ENCODE results near the gene FANCC.

FANCC gene

DNA sequence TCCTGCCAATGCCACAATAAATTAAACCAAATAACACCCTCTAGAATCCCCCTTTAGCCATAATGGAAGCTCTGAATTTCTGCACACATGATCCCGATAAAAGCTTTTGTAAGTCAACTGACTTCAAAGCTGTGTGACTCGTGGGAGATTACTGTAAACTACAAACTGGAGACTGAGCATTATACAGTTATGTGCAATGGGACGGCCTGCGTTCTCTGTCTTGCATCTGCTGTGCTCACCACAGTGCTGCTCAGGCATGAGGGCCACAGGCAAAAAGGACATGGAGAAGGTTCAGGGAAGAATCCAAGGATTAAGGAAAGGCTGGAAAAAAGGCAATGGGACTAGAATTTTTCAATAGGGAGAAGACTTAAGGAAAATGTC, 184.2 kb downstream of the FANCC start:
- no peak for DNase-seq (ENCODE audit: low read depth)
- no peak overlapping the region for H3K4me3 ChIP-seq (ENCODE audit: low read depth, low read length)

DNA sequence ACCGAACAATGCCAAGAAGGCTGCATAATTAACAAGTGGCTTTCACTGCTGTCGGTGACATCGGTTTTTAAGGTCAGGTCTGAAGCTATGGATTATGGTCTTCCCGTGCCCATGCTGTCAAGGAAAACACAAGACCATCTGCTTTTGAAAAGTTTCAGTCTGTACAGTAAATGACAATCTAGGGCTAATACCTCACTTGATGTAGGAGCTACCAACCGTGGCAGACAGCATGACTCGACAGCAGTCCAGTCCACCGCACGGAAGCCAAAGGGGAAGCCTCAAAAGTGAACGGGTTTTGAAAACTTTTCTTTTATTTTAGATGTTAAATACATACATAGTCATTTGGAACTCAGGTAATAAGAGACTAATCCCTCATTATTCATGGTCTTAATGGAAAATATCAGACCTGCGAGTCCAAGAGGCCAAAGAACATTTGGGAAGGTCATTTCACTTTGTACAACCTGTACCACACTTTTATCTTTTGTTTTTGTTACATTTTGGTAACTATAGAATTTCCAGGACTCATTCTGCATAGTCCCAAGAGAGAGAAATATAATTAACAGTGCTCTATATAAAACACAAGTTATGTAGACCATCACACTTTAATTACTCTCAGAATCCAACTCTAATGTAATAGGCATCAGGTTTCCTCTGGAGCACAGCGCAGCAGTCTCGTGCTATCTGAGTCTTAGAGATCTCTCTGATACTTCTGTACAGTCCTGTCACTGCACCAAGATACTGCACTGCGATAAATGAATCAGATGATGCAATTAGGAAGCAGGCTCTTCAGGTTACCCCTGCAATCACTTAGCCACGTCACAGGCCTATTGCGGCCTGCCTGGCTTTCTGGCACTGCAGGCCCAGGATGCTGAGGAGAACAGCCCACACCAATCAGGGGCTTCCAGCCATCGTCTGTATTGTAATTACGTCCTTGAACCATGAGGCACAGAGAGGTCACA, 184.9 kb downstream of the FANCC start:
- no peak for DNase-seq (ENCODE audit: low read depth)
- no peak overlapping the region for H3K4me3 ChIP-seq (ENCODE audit: low read depth, low read length)

DNA sequence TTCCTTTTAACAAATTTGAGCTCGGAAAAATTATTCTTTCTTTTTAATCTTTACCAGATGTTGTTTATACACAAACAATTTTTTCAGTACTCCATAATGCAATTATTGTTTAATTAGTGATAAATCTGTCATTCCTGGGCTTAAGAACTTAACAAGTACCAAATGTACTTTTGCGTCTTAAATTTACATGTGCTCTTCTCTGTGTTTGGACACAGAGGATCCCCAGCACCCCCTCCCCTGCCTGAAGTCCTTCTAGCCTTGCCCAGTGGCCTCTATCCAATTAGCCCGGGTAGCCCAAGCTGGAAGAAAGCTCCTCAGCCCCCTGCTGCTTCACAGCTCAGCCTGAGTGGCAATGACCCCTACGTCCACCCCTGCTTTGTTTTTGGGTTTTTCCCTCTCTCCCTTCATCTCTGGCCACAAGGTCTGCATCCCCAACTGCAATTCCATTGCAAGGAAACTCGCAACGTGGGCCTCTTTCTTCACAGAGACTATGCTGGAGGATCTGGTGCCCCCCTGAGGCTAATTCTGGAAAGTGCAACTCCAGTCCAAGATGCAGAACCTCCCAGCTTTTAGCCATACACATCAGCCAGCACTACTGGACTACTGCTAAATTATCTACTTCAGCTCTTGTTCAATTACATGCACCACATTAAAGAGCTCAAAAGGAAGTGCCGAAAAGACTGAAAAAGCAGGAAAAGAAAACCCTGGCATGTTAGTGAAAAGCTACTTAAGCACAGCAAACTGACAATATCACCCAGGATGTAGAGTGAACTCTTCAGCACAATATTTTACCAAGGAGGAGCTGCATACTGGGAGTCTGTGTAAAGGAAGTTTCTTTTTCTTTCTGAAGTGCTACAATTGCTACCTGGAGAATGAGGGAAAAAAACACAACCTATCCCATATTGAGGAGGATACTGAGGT, 186.2 kb downstream of the FANCC start:
- no peak overlapping the region for H3K4me3 ChIP-seq (ENCODE audit: low read depth, low read length)
- DNase-seq (ENCODE audit: low read depth), result no peak

DNA sequence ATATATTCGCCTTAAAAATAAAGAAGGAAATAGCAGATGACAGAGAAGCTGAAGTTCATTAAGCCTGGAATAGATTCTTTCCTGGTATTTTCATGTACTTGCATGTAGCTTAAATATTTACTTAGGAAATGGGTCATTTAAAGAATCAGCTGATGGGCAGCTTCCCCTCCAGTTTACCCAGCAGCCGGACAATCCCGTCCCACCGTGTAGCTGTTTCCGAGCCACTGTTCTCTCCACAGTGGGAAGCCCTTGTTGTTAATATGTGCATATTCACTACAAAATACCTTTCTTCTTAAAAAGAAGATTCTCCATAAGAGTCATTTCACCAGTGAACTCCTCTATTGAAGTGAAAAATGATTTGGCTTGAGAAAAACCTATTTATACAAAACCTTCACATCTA, 187.0 kb downstream of the FANCC start:
- no peak overlapping the region for H3K4me3 ChIP-seq (ENCODE audit: low read depth, low read length)
- no peak for DNase-seq (ENCODE audit: low read depth)

DNA sequence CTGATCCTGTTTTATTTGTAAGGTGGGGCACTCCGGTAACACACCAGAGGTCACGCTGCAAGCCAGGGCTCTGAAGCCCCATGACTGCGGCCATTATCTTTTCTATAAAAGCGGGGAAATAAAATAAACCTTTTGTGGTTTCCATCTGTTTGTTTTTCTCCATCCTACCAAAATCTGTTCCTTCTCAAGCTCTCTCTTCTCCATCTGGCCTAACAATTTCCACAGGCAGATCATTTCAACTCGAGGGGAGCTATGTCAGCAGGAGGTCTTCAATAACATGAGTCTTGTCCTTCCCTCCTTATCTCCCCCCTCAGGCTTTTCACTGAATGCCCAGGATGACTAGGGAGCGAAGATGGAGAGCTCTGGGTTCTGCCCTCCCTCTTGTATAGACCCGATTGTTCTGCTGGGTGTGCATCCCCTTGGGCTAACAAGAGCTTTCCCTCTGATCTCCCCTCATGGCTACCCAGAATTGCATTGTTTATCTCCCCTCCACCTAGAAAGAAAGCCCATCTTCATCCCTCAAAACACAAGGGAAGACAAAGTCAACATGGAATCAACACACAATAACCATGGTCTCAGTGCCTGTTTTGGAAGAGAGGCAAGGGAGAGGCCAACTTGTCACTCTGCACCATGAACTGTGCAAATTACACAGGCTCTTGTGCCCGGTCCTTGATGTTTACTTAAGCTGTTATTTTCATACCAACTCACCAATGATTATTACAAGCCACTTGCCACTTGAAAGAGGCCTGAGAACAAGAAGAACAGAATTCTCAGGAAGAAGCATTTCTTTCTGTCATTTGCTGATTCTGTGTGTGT, 187.8 kb downstream of the FANCC start:
- no peak for DNase-seq (ENCODE audit: low read depth)
- no peak overlapping the region for H3K4me3 ChIP-seq (ENCODE audit: low read depth, low read length)

GRCh38 chr9:95128177-95128524, 189.4 kb downstream of the FANCC start:
- no peak for DNase-seq (ENCODE audit: low read depth)
- no peak overlapping the region for H3K4me3 ChIP-seq (ENCODE audit: low read depth, low read length)

DNA sequence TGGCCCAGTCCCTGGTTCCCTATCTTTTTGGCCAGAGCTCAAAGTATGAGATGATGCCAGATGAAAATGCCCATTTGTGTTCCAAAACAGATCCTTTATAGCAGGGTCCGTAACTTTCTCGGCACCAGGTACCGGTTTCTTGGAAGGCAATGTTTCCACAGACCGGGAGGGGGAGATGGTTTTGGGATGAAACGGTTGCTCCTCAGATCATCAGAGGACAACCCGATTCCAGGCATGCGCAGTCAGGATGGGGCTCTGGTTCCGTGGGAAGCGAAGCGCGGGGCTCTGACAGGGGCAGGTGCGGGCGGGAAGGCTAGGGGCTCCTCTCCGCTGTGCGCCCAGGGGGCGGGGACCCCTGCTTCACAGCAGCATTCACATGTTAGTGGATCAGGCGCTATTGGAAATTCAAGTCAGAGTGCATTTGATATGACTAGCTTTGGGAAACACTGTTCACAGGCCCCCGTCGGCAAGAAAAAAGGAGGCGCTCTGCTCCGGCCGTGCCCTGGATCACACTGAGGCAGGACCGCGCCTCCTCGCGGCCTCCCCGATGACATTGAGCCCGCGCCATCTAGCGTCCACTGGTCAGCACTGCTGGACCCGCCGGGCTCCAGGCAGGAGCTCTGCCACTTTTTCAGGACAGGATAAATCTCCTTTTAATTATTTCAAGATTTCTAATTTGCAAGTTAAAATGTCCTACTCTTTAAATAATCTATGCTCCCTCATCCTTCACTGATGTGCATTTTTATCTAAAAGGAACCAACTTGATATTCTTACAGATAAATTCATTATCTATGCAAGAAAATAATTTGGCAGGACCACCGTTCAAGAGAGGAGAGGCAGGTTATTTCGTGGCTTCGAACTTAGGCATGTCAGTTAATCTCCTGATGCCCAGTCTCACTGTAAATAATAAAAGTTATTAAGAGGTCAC, 190.0 kb downstream of the FANCC start:
- no peak for DNase-seq (ENCODE audit: low read depth)
- peak overlapping the region; percentile 31 for H3K4me3 ChIP-seq (ENCODE audit: low read depth, low read length)

DNA sequence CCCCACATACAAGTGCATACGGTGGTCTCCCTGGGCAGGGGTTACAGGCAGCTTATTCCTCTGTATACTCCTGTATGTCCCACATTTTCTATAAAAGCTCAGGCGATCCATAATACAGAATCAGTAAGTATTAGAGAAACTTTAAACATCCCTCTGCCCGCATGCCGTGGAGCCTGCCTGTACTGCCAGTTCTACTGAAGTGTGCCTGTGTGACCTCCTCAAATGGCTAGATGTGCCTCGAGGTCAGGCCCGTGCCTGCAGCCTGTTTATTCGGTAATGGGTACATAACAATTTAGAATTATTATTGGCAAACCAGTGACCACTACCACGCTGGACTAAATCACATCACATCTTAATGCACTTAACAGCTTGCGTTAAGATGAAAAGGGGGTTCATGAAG, 190.8 kb downstream of the FANCC start:
- no peak for DNase-seq (ENCODE audit: low read depth)
- no peak overlapping the region for H3K4me3 ChIP-seq (ENCODE audit: low read depth, low read length)

DNA sequence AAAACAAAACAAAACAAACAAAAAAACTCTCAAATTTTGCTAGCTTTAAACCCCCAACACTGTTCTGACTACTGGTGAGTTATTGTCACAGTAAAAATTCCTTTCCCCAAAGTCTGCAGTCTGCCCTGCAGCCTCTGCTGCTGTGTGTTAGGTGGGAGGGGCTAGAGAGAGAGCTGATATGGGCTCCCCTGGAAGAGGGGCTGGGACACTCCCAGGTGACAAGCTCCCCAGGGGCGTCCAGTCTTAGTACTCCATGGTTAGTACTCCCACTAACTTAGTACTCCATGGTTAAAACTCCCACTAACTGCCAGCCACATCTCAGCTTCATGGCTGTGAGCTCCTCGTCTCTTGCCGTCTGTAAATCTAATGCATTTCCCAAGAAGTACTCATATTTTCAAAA, 191.9 kb downstream of the FANCC start:
- no peak overlapping the region for H3K4me3 ChIP-seq (ENCODE audit: low read depth, low read length)
- DNase-seq (ENCODE audit: low read depth), result no peak

- no peak for DNase-seq (ENCODE audit: low read depth)
- H3K4me3 ChIP-seq (ENCODE audit: low read depth, low read length), result no peak overlapping the region
Measured at GRCh38 chr9:95124582-95125367, 192.7 kb downstream of the FANCC start.

GRCh38 chr9:95120781-95121370, 196.6 kb downstream of the FANCC start:
- no peak overlapping the region for H3K4me3 ChIP-seq (ENCODE audit: low read depth, low read length)
- no peak for DNase-seq (ENCODE audit: low read depth)

GRCh38 chr9:95118596-95118995, 198.9 kb downstream of the FANCC start:
- no peak overlapping the region for H3K4me3 ChIP-seq (ENCODE audit: low read depth, low read length)
- no peak for DNase-seq (ENCODE audit: low read depth)

DNA sequence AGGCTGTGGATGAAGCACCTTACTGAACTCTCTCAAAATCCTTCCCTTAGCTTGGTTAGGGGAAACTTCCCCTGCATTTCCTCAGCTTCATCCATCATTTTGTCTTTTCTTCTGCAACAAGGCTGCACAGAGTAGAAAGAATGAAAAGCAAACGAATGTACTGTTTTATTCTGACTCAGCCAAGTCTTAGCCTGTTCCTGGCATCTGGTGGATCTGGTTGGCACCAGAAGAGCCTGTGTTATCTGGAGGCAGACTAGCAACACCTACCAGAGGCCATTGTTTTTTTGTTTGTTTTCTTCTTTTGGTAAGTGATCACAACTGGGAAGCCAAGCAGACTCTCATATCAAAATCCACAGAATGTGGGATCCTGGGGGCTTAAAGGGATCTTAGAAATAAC, 200.7 kb downstream of the FANCC start:
- H3K4me3 ChIP-seq (ENCODE audit: low read depth, low read length), result no peak overlapping the region
- no peak for DNase-seq (ENCODE audit: low read depth)

- no peak for DNase-seq (ENCODE audit: low read depth)
- no peak overlapping the region for H3K4me3 ChIP-seq (ENCODE audit: low read depth, low read length)
Measured at GRCh38 chr9:95116002-95116807, 201.3 kb downstream of the FANCC start.

GRCh38 chr9:95115104-95115503, 202.4 kb downstream of the FANCC start:
- no peak for DNase-seq (ENCODE audit: low read depth)
- H3K4me3 ChIP-seq (ENCODE audit: low read depth, low read length), result no peak overlapping the region

- H3K4me3 ChIP-seq (ENCODE audit: low read depth, low read length), result no peak overlapping the region
- no peak for DNase-seq (ENCODE audit: low read depth)
Measured at GRCh38 chr9:95112436-95113280, 204.9 kb downstream of the FANCC start.
